GM20000 (cell line): ENCODE data around the gene CEP55.

Experiments used
- DNase-seq: peaks from one replicate; pipeline ENCODE4 v3.0.0; 2012; ENCODE audit warnings: low spot score
- CTCF ChIP-seq: IDR thresholded peaks from 2 replicates; pipeline ENCODE4 v1.5.1; 2012; ENCODE audit warnings: mild to moderate bottlenecking, control low read depth; ENCODE audit errors: extremely low read depth, missing control alignments

CEP55 gene

GRCh38 chr10:93454736-93455135 is 41.7 kb upstream of the CEP55 start:
- TF ChIP-seq CTCF: no peak
- no peak for DNase-seq

GRCh38 chr10:93456480-93456879 is 39.9 kb upstream of the CEP55 start:
- DNase-seq: no peak
- TF ChIP-seq CTCF: no peak

GRCh38 chr10:93457511-93457910 is 38.9 kb upstream of the CEP55 start:
- TF ChIP-seq CTCF: no peak
- no peak for DNase-seq

GRCh38 chr10:93458821-93459257 is 37.6 kb upstream of the CEP55 start:
- no peak for TF ChIP-seq CTCF
- no peak for DNase-seq

GRCh38 chr10:93459466-93459865 is 36.9 kb upstream of the CEP55 start:
- DNase-seq: no peak
- TF ChIP-seq CTCF: no peak

- no peak for DNase-seq
- TF ChIP-seq CTCF: no peak
Measured at GRCh38 chr10:93461109-93461806, 35.2 kb upstream of the CEP55 start.

- no peak for TF ChIP-seq CTCF
- DNase-seq: no peak
Measured at GRCh38 chr10:93461807-93462178, 34.6 kb upstream of the CEP55 start.
